HG03060 (cell line): ENCODE measurements around the gene IRX5.

Experiments
- ATAC-seq: cut with Tn5 transposase; IDR thresholded peaks from one replicate; pipeline ENCODE4 v1.9.1; 2021; ENCODE audit warnings: low read depth, moderate number of reproducible peaks; ENCODE audit not compliant: unreplicated experiment

Gene IRX5

DNA sequence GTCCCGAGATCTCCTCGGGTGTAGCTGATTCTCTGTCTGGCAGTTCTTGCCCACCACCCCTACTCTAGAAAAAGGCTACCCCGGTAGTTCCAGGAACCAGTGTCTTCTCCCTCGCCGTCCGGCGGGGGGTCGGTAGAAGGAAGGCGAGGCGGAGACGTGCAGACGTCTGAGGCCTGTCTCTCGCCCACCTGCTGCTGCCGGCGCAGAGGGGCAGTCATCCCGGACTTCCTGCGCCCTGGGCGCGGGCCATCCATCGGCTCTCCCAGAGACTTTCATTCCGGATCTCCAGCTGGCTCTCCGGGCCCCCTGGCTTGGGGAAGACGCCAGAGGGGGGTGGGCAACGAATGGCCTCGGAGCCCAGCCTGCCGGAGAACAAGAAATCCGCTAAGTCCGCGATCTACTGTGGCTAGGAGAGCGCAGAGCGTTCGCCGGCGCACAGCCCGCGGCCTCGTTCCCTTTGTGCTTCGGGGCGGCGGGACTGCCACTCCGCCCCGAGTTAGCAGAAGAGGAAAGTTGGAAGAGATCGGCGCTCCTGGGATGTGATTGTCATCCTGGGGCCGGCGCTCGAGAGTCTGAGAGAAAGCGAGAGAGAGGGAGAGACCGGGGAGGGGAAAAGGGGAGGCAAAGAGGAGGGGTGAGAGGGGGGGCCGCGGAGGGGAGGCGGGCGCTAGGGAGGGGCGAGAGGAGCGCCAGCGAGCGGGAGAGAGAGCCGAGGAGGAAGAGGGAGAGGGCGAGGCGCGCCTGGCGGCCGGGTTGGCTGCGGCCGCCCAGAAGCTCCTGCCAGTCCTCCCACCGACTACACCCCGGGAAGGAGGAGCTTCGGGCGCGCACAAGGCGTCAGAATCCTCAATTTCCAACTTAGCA, at the start of gene IRX5:
Gene IRX5, plus strand, starts transcription at position 861 of the 864 bp plus-strand sequence. CDS start 334 bp downstream, outside the sequence.
- no peak for ATAC-seq

DNA sequence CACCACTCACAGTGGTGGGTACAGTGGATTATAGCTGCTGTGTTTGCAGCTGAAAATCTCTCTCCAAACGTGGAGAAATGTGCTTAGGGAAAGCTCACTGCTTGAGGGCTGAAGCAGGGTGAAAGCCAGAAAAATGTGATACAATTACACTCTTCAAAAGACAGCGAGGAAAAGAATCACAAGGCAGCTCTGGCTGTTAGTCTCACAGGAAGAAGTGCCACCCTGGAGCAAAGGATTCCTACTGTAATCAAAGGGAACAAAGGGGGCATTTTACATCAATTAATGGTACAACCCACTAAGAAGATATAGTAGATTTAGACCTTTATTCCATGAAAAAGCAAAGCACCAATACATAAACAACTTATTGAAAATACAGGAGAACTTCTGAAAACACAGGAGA, 48.1 kb upstream of the IRX5 start:
- ATAC-seq: no peak

DNA sequence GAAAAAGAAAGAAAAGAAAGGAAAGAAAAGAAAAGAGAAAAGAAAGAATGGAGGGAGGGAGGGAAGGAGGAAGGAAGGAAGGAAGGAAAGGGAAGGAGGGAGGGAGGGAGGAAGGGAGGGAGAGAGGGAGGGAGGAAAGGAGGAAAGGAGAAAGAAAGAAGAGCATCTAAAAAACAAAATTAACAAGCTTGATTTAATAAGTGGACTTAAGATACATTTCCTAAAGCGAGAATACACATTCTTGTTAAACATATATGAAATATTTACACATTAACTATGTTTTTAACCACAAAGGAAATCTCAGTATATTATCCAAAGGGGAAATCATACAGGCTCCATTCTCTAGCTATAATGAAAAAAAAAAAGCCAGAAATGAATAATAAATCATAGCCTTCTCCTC, 47.3 kb upstream of the IRX5 start:
- ATAC-seq: no peak

DNA sequence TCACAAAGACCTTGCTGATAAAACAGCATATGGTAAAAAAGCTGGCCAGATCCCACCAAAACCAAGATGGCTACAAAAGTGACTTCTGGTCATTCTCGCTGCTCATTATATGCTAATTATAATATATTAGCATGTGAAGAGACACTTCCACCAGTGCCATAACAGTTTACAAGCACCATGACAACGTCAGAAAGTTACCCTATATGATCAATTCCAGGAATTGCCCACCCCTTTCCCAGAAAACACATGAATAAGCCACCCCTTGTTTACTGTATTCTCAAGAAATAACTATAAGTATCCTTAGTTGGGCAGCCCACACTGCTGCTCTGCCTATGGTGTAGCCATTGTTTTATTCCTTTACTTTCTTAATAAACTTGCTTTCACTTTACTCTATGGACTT, 44.6 kb upstream of the IRX5 start:
- ATAC-seq: no peak

DNA sequence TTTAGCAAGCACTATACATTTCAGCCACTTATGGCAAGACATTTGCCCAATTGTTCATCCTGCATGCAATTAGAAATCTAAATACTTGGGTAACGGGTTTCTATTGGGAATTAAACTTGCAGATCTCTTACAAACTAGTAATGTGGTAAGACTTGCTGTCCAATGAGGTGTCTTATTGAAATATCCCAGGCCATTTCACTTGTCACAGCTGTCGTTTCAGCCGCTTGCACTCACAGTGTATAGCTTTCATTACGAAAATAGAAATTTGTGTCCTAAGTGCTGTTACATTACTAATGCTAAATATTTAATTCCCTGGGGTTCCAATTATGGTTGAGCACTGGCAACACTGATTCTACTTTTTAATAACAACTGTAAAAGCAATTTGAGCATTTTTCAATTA, 40.3 kb upstream of the IRX5 start:
- no peak for ATAC-seq

GRCh38 chr16:54891346-54891745, 39.3 kb upstream of the IRX5 start:
- no peak for ATAC-seq

- ATAC-seq: no peak
Observed at GRCh38 chr16:54892981-54893380, 37.7 kb upstream of the IRX5 start.

GRCh38 chr16:54897930-54898329, 32.7 kb upstream of the IRX5 start:
- ATAC-seq: no peak

DNA sequence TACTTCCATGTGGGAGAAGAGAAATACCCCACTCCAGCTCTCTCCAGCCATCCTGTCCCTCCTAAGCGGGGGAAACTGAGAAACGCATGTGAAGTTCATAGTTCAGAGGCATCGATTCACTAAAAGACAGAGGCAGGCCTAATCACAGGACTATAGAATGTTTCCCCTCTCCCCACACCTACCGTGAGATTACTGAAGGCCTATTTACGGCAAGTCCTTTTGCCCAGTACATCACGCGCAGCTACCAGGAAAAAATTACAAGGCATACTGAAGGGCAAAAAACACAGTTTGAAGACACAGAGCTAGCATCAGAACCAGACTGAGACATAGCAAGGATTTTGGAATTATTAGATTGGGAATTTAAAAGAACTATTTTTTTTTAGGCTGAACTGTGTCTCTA, 29.1 kb upstream of the IRX5 start:
- ATAC-seq: no peak

DNA sequence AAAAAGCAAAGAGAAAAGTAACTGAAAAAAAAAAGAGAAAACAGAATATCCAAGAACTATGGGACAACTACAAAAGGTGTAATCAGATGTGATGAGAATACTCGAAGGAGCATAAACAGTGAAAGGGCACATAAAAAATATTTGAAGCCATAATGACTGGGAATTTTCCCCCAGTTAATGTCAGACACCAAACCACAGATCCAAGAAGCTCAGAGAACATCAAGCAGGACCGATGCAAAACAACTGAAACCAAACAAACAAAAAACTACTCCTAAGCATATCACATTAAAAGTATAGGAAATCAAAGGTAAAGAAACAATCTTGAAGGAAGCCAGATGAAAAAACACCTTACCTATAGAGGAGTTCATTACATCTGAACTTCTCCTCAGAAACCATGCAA, 27.6 kb upstream of the IRX5 start:
- no peak for ATAC-seq

DNA sequence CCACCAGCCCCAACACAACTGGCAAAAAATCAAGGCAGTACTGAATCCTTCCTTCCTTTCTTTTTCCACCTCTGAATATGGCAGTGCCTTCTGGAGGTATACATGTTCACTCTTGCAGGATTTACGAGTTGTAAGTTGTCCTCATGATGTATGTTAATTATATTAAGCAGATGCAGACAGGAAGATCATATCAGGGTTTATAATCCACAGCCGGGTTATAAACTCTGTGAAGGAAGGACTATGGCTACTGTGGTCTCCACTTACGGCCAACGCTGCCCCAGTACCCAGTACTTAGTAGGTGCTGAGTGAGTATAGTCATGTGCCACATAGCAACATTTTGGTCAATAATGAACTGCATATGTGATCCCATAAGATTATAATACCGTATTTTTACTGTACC, 19.6 kb upstream of the IRX5 start:
- ATAC-seq: no peak

- ATAC-seq: no peak
Observed at GRCh38 chr16:54912720-54913119, 17.9 kb upstream of the IRX5 start.

DNA sequence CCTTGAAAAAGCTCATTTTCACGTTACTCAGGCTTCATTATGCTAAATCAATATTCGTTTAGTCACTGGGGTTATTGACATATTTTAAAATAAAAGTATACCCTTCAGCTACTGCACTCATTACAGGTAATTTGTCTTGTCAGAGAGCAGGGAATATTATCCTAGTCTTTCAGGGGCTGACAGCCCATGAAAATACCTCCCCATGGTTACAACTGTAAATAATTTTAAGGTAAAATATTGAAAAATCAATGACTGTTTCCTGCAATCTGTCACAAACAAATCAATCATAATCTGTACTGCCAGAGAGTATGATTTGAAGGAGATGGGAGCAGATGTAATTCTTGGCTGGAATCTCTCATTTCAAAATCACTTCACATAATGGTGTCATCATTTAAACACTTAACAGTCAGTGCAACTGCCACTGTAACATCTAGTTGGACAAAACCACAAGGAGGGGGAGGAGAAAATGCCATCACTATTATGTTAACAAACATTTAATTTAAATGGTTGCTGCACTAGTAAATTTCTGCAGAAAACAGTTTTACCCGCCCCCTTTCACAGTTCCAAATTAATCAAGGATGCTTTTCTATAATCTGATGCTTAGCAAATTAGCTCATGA, 9.3 kb upstream of the IRX5 start:
- no peak for ATAC-seq

DNA sequence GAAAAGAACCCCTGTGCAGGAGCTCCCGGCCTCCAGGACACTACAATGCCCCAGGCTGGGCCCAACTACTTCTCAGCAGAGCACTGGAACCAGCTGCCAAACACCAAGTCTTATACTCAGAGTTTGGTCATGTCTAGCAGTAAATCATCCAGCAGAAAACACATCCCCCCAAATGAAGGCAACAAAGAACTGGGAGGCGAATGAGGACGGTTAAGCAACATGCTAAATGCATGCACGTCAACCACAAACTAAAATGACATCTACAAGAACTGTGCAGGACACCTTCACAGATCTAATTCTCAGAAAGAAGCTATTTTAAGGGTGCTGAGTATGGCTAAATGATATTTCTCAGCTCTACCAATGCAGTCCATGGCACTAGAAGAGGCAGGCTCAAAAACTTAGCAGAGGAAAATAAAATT, 7.6 kb upstream of the IRX5 start:
- ATAC-seq: no peak

DNA sequence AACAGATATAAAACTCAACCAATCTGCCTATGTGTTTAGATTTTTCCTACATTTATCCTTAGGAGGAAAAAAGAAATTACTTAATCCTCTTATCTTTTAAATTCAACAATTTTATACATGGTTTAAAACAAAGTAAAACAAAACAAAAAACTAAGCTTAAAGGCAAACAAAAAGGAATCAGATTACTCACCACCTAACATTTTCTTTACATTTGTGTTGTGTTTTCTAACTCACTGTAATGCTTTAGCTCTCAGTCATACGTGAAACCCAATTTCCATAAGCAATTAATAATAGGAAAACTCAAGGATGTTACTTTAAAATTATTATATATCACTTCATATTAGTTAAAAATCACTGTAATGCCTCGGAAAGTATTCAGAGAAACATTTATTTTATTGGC, 6.7 kb upstream of the IRX5 start:
- ATAC-seq: no peak

- no peak for ATAC-seq
Observed at GRCh38 chr16:54926166-54926838, 4.4 kb upstream of the IRX5 start.

DNA sequence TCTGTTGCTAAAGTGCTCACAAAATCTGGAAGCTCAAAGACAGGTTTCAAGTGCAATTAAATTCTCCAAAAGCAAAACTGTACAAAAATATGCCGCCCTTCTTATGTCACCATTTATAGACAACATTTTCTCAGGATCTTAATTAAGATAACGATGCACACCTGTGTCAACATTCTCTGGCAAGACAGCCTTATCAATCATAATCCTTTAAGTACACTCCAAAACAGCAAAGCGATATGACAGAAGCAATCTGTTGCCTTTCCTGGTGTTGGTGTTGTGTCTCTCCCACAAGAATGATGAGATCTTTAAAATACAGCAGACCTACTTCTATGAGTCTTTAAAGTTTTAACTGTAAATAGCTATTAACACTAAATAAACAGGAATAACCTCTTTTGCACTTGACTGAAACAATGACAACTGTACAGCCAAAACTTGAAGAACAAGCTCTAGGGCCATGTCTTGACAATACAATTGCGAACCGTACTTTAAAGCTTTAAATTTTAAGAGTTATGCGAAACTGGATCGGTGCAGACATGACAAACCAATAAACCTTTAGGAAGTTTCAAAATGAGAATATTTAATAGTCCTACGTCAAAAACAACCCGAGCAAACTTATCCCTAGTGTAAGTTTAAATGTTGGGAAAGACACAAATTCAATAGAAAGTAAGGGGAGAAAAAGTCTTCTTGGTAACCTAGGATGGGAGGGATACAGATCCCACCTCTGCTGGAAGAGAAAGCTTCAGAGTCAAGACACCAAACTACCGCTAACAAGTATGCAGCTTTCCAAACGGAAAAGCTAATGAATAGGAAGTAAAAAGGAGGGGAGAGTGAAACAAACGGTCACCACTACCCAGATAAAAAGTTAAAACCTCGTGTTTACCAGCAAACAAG, 3.3 kb upstream of the IRX5 start:
- ATAC-seq: no peak

DNA sequence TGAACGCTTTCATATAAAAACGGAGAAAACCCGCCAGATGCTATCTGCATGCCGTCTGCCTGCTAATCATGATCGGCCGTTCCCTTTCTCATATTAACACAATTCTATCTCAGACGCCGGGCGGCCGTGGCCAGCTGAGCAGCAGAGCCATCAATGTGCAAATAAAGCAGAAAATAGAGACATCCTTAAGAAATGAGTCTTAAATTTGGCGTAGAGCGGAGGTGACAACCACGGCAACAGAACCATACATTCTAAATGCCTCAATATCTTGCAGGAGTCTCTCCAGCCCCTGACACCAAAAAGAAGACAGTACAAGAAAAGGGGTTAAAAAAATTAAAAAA, 2.7 kb upstream of the IRX5 start:
- no peak for ATAC-seq

DNA sequence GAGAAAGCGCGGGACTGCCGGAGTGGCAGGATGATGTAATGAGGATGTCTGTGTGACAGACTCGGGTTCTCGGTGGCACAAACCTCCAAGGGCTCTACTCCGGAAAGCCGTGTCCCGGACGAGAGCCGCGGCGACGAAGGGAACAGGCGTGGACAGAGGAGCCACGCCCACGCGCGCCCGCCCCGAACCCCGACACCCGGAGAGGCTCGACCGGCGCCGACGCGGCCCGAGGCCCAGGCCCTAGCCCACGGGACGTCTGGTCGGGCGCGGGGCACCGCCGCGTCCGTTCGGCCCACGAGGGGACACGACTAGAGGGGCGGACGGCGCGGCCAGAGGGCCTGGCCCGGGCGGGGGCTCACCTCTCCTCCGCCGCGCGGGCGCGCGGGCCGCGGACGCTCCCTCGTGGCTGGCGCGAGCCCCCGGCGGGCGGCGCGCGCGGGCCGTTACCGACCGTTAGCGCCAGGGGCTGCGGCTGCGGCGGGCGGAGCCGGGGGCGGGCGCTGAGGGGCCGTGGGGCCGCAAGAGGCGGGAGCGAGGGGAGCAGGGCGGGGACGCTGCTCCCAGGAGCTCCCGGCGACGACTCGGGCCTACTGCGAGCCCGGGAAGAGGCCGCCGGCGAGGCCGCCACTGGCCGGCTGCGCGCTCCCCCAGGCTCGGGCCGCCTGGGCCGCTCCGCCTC, 2.1 kb upstream of the IRX5 start:
- peak; percentile 17 for ATAC-seq
